GM19438 (cell line): ENCODE data around the gene MAVS.

ENCODE experiments used
- ATAC-seq: cut with Tn5 transposase; IDR thresholded peaks from one replicate; pipeline ENCODE4 v1.9.1; 2021; ENCODE audit warnings: low read depth; ENCODE audit not compliant: unreplicated experiment

MAVS gene

GRCh38 chr20:3904857-3905256, 58.2 kb downstream of the MAVS start:
- ATAC-seq, result no peak

- peak; percentile 79 for ATAC-seq
Observed at GRCh38 chr20:3906744-3907721, 60.4 kb downstream of the MAVS start.

GRCh38 chr20:3908667-3909066, 62.0 kb downstream of the MAVS start:
- no peak for ATAC-seq

- no peak for ATAC-seq
Observed at GRCh38 chr20:3909952-3910366, 63.3 kb downstream of the MAVS start.

- no peak for ATAC-seq
Observed at GRCh38 chr20:3910853-3911252, 64.2 kb downstream of the MAVS start.

- ATAC-seq, result no peak
Observed at GRCh38 chr20:3911956-3912355, 65.3 kb downstream of the MAVS start.

- no peak for ATAC-seq
Observed at GRCh38 chr20:3914446-3914845, 67.8 kb downstream of the MAVS start.

- ATAC-seq, result no peak
Observed at GRCh38 chr20:3915691-3916090, 69.1 kb downstream of the MAVS start.

GRCh38 chr20:3916364-3916763, 69.7 kb downstream of the MAVS start:
- ATAC-seq, result no peak

GRCh38 chr20:3919352-3919751, 72.7 kb downstream of the MAVS start:
- ATAC-seq, result no peak

- no peak for ATAC-seq
Observed at GRCh38 chr20:3922223-3922982, 75.8 kb downstream of the MAVS start.

- ATAC-seq, result no peak
Observed at GRCh38 chr20:3922983-3923339, 76.3 kb downstream of the MAVS start.

- ATAC-seq, result no peak
Observed at GRCh38 chr20:3923818-3924217, 77.2 kb downstream of the MAVS start.

- ATAC-seq, result no peak
Observed at GRCh38 chr20:3924304-3925112, 77.9 kb downstream of the MAVS start.

- no peak for ATAC-seq
Observed at GRCh38 chr20:3925113-3925695, 78.6 kb downstream of the MAVS start.
